ENCODE data around the gene TSPYL1.

- no peak for TF ChIP-seq POLR2A (IDR thresholded peaks at IDR 0.05; ENCODE audit: borderline replicate concordance, extremely low read depth, insufficient read depth, insufficient read length)
- no peak for TF ChIP-seq EZH2phosphoT487 (IDR thresholded peaks at IDR 0.05; ENCODE audit: borderline replicate concordance)
- TF ChIP-seq CTCF (IDR thresholded peaks at IDR 0.05 in 2 of 3, conservative IDR thresholded peaks at IDR 0.05 in 1 of 3; ENCODE audit: borderline replicate concordance in 1 of 3, insufficient read depth in 1 of 3, low read depth in 2 of 3, low read length in 2 of 3): no peak
- no peak for TF ChIP-seq ZNF274 (IDR thresholded peaks at IDR 0.05; ENCODE audit: low read depth, low read length)
- no peak for TF ChIP-seq SIN3A (IDR thresholded peaks at IDR 0.05; ENCODE audit: low read depth)
- TF ChIP-seq REST (IDR thresholded peaks at IDR 0.05; ENCODE audit: low read depth): no peak
- no peak for TF ChIP-seq POLR2AphosphoS5 (IDR thresholded peaks at IDR 0.05; ENCODE audit: low read depth, low read length)
- TF ChIP-seq YY1 (IDR thresholded peaks at IDR 0.05; ENCODE audit: extremely low read depth, insufficient replicate concordance, low read depth, low read length): no peak
- TF ChIP-seq JUND (IDR thresholded peaks at IDR 0.05): no peak
These were observed 16.4 kb downstream of the TSPYL1 start for GRCh38 chr6:116263353-116263752.
